SK-N-SH (cell line): ENCODE measurements around the gene ACTL8. TPM values are rescaled to one million over a fixed set of nuclear protein-coding genes. Genes with fewer than 3 reads are reported as not detected.

Experiments used
- CTCF ChIA-PET: fragments of 300-600, 350-600 bp; formaldehyde crosslinking; extraction: SDS; loops from one replicate; lab custom pipeline; 2021; lab: Yijun Ruan, JAX
- POLR2A ChIA-PET: fragments of 350-600 bp; sonication (Branson Sonifier 250); formaldehyde crosslinking; extraction: SDS; loops from one replicate; lab custom pipeline; 2020; ENCODE audit warnings: antibody characterized with exemption, inconsistent platforms; lab: Yijun Ruan, JAX
- DNase-seq: peaks from one replicate; pipeline ENCODE4 v3.0.0; 2012
- H2AFZ ChIP-seq: fragments of 200-600 bp; sonication (generic); 2 replicates; pipeline ENCODE4 v1.8.1; 2016; ENCODE audit warnings: antibody characterized with exemption, mild to moderate bottlenecking, low read depth
- H3F3A ChIP-seq: fragments of 200-600 bp; sonication (generic); replicated peaks from 2 replicates; pipeline ENCODE3; 2016; ENCODE audit warnings: antibody characterized with exemption, mild to moderate bottlenecking; ENCODE audit not compliant: insufficient read depth
- H3K27ac ChIP-seq, 2 experiments: fragments of 200-500 bp in 1 of 2; fragments of 200-600 bp in 1 of 2; sonication (Bioruptor generic) in 1 of 2; sonication (generic), shearing (Covaris generic) in 1 of 2; 2 replicates each; pipeline versions ENCODE4 v1.5.1 to v1.6.1; 2014 to 2016; ENCODE audit warnings: low read depth in 2 of 2, inconsistent platforms in 1 of 2, low read length in 1 of 2, mild to moderate bottlenecking in 1 of 2, mixed read lengths in 1 of 2
- H3K27me3 ChIP-seq: fragments of 200-600 bp; sonication (generic), shearing (Covaris generic); 2 replicates; pipeline ENCODE4 v1.6.1; 2016; ENCODE audit warnings: mixed run types; ENCODE audit not compliant: insufficient read depth
- H3K36me3 ChIP-seq, 2 experiments: fragments of 200-500 bp in 1 of 2; fragments of 200-600 bp in 1 of 2; sonication (Bioruptor generic) in 1 of 2; sonication (generic) in 1 of 2; replicated peaks in 1 of 2; 2 replicates each; pipeline versions ENCODE3 to v1.5.1; 2014 to 2016; ENCODE audit warnings: low read length in 1 of 2, mild to moderate bottlenecking in 1 of 2; ENCODE audit not compliant: insufficient read depth in 2 of 2, control insufficient read depth in 1 of 2
- H3K4me1 ChIP-seq, 2 experiments: fragments of 200-500 bp in 1 of 2; fragments of 200-600 bp in 1 of 2; sonication (Bioruptor generic) in 1 of 2; sonication (generic), shearing (Covaris generic) in 1 of 2; 2 replicates each; pipeline versions ENCODE4 v1.5.1 to v1.6.1; 2014 to 2016; ENCODE audit warnings: low read depth in 1 of 2, low read length in 1 of 2, mixed run types in 1 of 2; ENCODE audit not compliant: insufficient read depth in 2 of 2, control insufficient read depth in 1 of 2
- H3K4me2 ChIP-seq: fragments of 200-600 bp; sonication (generic), shearing (Covaris generic); 2 replicates; pipeline ENCODE4 v1.6.1; 2017; ENCODE audit warnings: mixed run types
- H3K4me3 ChIP-seq, 2 experiments: fragments of 200-500 bp in 1 of 2; fragments of 200-600 bp in 1 of 2; sonication (Bioruptor generic) in 1 of 2; sonication (generic), shearing (Covaris generic) in 1 of 2; 2 replicates each; pipeline versions ENCODE4 v1.5.1 to v1.8.1; 2014 to 2016; ENCODE audit warnings: low read depth in 2 of 2, inconsistent platforms in 1 of 2, low read length in 1 of 2, mild to moderate bottlenecking in 1 of 2, mixed read lengths in 1 of 2, moderate library complexity in 1 of 2
- H3K79me2 ChIP-seq: fragments of 200-600 bp; sonication (generic); 2 replicates; pipeline ENCODE4 v1.8.1; 2017; ENCODE audit warnings: mild to moderate bottlenecking; ENCODE audit not compliant: insufficient read depth
- H3K9ac ChIP-seq: fragments of 200-600 bp; sonication (generic); 2 replicates; pipeline ENCODE4 v1.6.1; 2017; ENCODE audit warnings: mixed run types
- H3K9me2 ChIP-seq: fragments of 200-600 bp; sonication (generic); 2 replicates; pipeline ENCODE4 v1.6.1; 2017; ENCODE audit warnings: mixed run types
- H3K9me3 ChIP-seq: fragments of 200-600 bp; sonication (generic); 2 replicates; pipeline ENCODE4 v1.6.1; 2017; ENCODE audit warnings: mixed run types, mild to moderate bottlenecking, moderate library complexity
- H4K20me1 ChIP-seq: fragments of 200-600 bp; sonication (generic); 2 replicates; pipeline ENCODE4 v1.6.1; 2017; ENCODE audit warnings: mild to moderate bottlenecking, mixed run types; ENCODE audit not compliant: insufficient read depth
- CHD2 ChIP-seq: fragments of 150-350 bp; IDR thresholded peaks from 2 replicates; pipeline ENCODE4 v1.6.1; 2018; ENCODE audit warnings: low read length; ENCODE audit not compliant: partially characterized antibody
- ELF1 ChIP-seq: IDR thresholded peaks from 2 replicates; pipeline ENCODE4 v1.4.0; 2012
- EP300 ChIP-seq, 2 experiments: IDR thresholded peaks; 2 replicates each; pipeline versions ENCODE4 v1.4.0 to v1.6.1; 2012; ENCODE audit warnings: borderline replicate concordance in 1 of 2, low read depth in 1 of 2, low read length in 1 of 2
- EZH2phosphoT487 ChIP-seq: fragments of 200-600 bp; sonication (generic); IDR thresholded peaks from 2 replicates; pipeline ENCODE4 v1.6.1; 2017; ENCODE audit warnings: low read depth, mixed run types, mild to moderate bottlenecking, antibody characterized with exemption, moderate library complexity, borderline replicate concordance
- FOSL2 ChIP-seq: IDR thresholded peaks from 2 replicates; pipeline ENCODE4 v1.4.0; 2012; ENCODE audit warnings: low read depth, mild to moderate bottlenecking, moderate library complexity, borderline replicate concordance
- FOXJ3 ChIP-seq: sonication (generic); formaldehyde crosslinking; IDR thresholded peaks from 2 replicates; pipeline ENCODE4 v1.5.1; 2020; ENCODE audit warnings: mild to moderate bottlenecking, missing genetic modification reagents
- FOXM1 ChIP-seq: IDR thresholded peaks from 2 replicates; pipeline ENCODE4 v1.4.0; 2012; ENCODE audit warnings: low read depth, mild to moderate bottlenecking
- GABPA ChIP-seq: IDR thresholded peaks from 2 replicates; pipeline ENCODE4 v1.4.0; 2012; ENCODE audit warnings: low read depth, mild to moderate bottlenecking
- JUND ChIP-seq: IDR thresholded peaks from 2 replicates; pipeline ENCODE4 v1.4.0; 2012
- MEF2A ChIP-seq: IDR thresholded peaks from 2 replicates; pipeline ENCODE4 v1.4.0; 2012; ENCODE audit warnings: low read depth, borderline replicate concordance
- MXI1 ChIP-seq: IDR thresholded peaks from 2 replicates; pipeline ENCODE4 v1.6.1; 2012; ENCODE audit warnings: mild to moderate bottlenecking, low read depth, low read length, improper control_type of control experiment
- NFIC ChIP-seq: IDR thresholded peaks from 2 replicates; pipeline ENCODE4 v1.4.0; 2012; ENCODE audit warnings: borderline replicate concordance
- NRF1 ChIP-seq: IDR thresholded peaks from 2 replicates; pipeline ENCODE4 v1.6.1; 2012; ENCODE audit warnings: low read depth, mild to moderate bottlenecking, low read length
- POLR2AphosphoS5 ChIP-seq: IDR thresholded peaks from 2 replicates; pipeline ENCODE4 v1.6.1; 2012; ENCODE audit warnings: low read depth, low read length
- RAD21 ChIP-seq: IDR thresholded peaks from 2 replicates; pipeline ENCODE4 v1.6.1; 2012; ENCODE audit warnings: mild to moderate bottlenecking, low read length
- RCOR1 ChIP-seq: fragments of 150-350 bp; IDR thresholded peaks from 2 replicates; pipeline ENCODE4 v1.6.1; 2017; ENCODE audit warnings: antibody characterized with exemption, low read length
- SIN3A ChIP-seq: IDR thresholded peaks from 2 replicates; pipeline ENCODE4 v1.6.1; 2012; ENCODE audit warnings: low read depth, mild to moderate bottlenecking, low read length, moderate library complexity, borderline replicate concordance
- SMC3 ChIP-seq: IDR thresholded peaks from 2 replicates; pipeline ENCODE4 v1.6.1; 2012; ENCODE audit warnings: low read depth, low read length, improper control_type of control experiment
- TCF12 ChIP-seq: IDR thresholded peaks from 2 replicates; pipeline ENCODE4 v1.4.0; 2012
- TEAD4 ChIP-seq: IDR thresholded peaks from 2 replicates; pipeline ENCODE4 v1.4.0; 2012; ENCODE audit warnings: mild to moderate bottlenecking, borderline replicate concordance; ENCODE audit not compliant: insufficient read depth
- WGBS: methylation state at CpG from one replicate; pipeline ENCODE4 v1.1.6; 2017; ENCODE audit warnings: low lambda C conversion rate; 5-methylcytosine and 5-hydroxymethylcytosine counted together
- polyA plus RNA-seq, 3 experiments: library from polyadenylated mRNA; depleted of rRNA; stranded (reverse); fragments of >200 nt; gene quantifications; 2 replicates each; pipeline ENCODE4 v1.2.3, GENCODE V29; 2012
- TF ChIP-seq, protein P1 (sequence below): IDR thresholded peaks from 2 replicates; pipeline ENCODE4 v1.4.0; 2012; ENCODE audit warnings: low read depth
- TF ChIP-seq, protein P2 (sequence below): fragments of 150-350 bp; IDR thresholded peaks from 2 replicates; pipeline ENCODE4 v1.6.1; 2017; ENCODE audit warnings: antibody characterized with exemption, low read length, low read depth, borderline replicate concordance
- TF ChIP-seq, protein P3 (sequence below): IDR thresholded peaks from 2 replicates; pipeline ENCODE4 v1.4.0; 2012; ENCODE audit warnings: low read depth, borderline replicate concordance
- TF ChIP-seq, protein P4 (sequence below): fragments of 200-600 bp; sonication (generic); IDR thresholded peaks from 2 replicates; pipeline ENCODE4 v1.6.1; 2017; ENCODE audit warnings: antibody characterized with exemption, mild to moderate bottlenecking, moderate library complexity

The ACTL8 gene
- polyA plus RNA-seq, 1 of the 3 experiments (the other 2 are of a cell fraction), result 0.05 TPM

- TF ChIP-seq CHD2, result no peak
- TF ChIP-seq MXI1, result no peak
- TF ChIP-seq, protein P1, sequence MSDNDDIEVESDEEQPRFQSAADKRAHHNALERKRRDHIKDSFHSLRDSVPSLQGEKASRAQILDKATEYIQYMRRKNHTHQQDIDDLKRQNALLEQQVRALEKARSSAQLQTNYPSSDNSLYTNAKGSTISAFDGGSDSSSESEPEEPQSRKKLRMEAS, result no peak
- TF ChIP-seq GABPA, result no peak
- TF ChIP-seq, protein P2, sequence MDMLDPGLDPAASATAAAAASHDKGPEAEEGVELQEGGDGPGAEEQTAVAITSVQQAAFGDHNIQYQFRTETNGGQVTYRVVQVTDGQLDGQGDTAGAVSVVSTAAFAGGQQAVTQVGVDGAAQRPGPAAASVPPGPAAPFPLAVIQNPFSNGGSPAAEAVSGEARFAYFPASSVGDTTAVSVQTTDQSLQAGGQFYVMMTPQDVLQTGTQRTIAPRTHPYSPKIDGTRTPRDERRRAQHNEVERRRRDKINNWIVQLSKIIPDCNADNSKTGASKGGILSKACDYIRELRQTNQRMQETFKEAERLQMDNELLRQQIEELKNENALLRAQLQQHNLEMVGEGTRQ, result no peak
- TF ChIP-seq TCF12, result no peak
- no peak for TF ChIP-seq EZH2phosphoT487
- no peak for TF ChIP-seq RCOR1
- TF ChIP-seq SMC3, result no peak
Measured at GRCh38 chr1:17852383-17852782, 97.2 kb downstream of the ACTL8 start (continued).

GRCh38 chr1:17853241-17853935 lies 98.3 kb downstream of the ACTL8 start:
- Histone ChIP-seq H2AFZ (no peak overlapping the region), H3K4me3 (no peak overlapping the region), H3K4me2 (no peak overlapping the region), H3K27ac (no peak overlapping the region), H3K27me3 (no peaks in the 10 kb centered on the region), H3K4me1 (no peaks in the 10 kb centered on the region), H3K79me2 (no peaks in the 10 kb centered on the region), H3K9me2 (no peaks in the 10 kb centered on the region), H3K36me3 (no peaks in the 10 kb centered on the region), H3K9ac (no peak overlapping the region), H4K20me1 (no peaks in the 10 kb centered on the region), H3K9me3 (no peaks in the 10 kb centered on the region), H3F3A (no peaks in the 10 kb centered on the region)
- ChIA-PET POLR2A (no interaction called here), CTCF (interaction anchor here (1.0 kb wide), 1 partner anchor 70 kb away, joined by 3 read pairs; no protein-coding TSS in a partner anchor)
- TF ChIP-seq ELF1 (no peak), POLR2AphosphoS5 (no peak), FOXJ3 (CRISPR knock-in tag) (no peak), SIN3A (no peak), RAD21 (no peak), NFIC (no peak), MXI1 (no peak), MEF2A (no peak), NRF1 (no peak), FOXM1 (no peak), JUND (no peak), EP300 (IDR thresholded peaks at IDR 0.05; ENCODE audit: borderline replicate concordance in 1 of 2, low read depth in 1 of 2, low read length in 1 of 2) (no peak), TCF12 (no peak), FOSL2 (no peak), SMC3 (no peak), TEAD4 (no peak), GABPA (no peak)
- TF ChIP-seq, protein P3, sequence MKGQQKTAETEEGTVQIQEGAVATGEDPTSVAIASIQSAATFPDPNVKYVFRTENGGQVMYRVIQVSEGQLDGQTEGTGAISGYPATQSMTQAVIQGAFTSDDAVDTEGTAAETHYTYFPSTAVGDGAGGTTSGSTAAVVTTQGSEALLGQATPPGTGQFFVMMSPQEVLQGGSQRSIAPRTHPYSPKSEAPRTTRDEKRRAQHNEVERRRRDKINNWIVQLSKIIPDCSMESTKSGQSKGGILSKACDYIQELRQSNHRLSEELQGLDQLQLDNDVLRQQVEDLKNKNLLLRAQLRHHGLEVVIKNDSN, result no peak
- TF ChIP-seq, protein P4, sequence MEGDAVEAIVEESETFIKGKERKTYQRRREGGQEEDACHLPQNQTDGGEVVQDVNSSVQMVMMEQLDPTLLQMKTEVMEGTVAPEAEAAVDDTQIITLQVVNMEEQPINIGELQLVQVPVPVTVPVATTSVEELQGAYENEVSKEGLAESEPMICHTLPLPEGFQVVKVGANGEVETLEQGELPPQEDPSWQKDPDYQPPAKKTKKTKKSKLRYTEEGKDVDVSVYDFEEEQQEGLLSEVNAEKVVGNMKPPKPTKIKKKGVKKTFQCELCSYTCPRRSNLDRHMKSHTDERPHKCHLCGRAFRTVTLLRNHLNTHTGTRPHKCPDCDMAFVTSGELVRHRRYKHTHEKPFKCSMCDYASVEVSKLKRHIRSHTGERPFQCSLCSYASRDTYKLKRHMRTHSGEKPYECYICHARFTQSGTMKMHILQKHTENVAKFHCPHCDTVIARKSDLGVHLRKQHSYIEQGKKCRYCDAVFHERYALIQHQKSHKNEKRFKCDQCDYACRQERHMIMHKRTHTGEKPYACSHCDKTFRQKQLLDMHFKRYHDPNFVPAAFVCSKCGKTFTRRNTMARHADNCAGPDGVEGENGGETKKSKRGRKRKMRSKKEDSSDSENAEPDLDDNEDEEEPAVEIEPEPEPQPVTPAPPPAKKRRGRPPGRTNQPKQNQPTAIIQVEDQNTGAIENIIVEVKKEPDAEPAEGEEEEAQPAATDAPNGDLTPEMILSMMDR, result no peak
- TF ChIP-seq, protein P1, result no peak
- 70% methylated on average over 10 of the region's 11 CpGs for WGBS
- no peak for DNase-seq
